PC-3 (cell line): ENCODE data around the gene ZFP36. TPM values are rescaled to one million over a fixed set of nuclear protein-coding genes. Genes with fewer than 3 reads are reported as not detected.

Source experiments
- ATAC-seq: fragments of 200-7000 bp; cut with Tn5 transposase; 2 replicates; pipeline ENCODE4 v1.9.1; 2020; ENCODE audit warnings: mild to moderate bottlenecking, moderate library complexity
- BruUV-seq: library from RNA; stranded (reverse); fragments of 400-500 nt; replicated peaks from 2 replicates; lab custom pipeline; 2021; lab: Mats Ljungman, UMichigan
- CTCF ChIA-PET: fragments of 300-600 bp; sonication (Branson Sonifier 250); formaldehyde crosslinking; loops from one replicate; lab custom pipeline; 2022; ENCODE audit warnings: antibody characterized with exemption; lab: Charles Lee
- POLR2A ChIA-PET: fragments of 300-600 bp; sonication (Branson Sonifier 250); formaldehyde crosslinking; loops from one replicate; lab custom pipeline; 2022; ENCODE audit warnings: antibody characterized with exemption; ENCODE audit not compliant: unreplicated experiment; lab: Charles Lee
- DNase-seq: peaks from one replicate; pipeline ENCODE4 v3.0.0-alpha.2; 2015
- H2AFZ ChIP-seq: fragments of 300-600 bp; sonication (generic); 2 replicates; pipeline ENCODE4 v1.6.0; 2016; ENCODE audit warnings: antibody characterized with exemption, low read length
- H3F3A ChIP-seq: fragments of 300-600 bp; sonication (generic); one replicate; pipeline ENCODE4 v1.6.0; 2017; ENCODE audit warnings: antibody characterized with exemption, low read length, control low read depth, mild to moderate bottlenecking; ENCODE audit not compliant: unreplicated experiment
- H3K27ac ChIP-seq: fragments of 300-600 bp; sonication (generic); 2 replicates; pipeline ENCODE4 v1.5.1; 2016; ENCODE audit warnings: mild to moderate bottlenecking, low read length
- H3K27me3 ChIP-seq: fragments of 300-600 bp; sonication (generic); 2 replicates; pipeline ENCODE4 v1.6.1; 2016; ENCODE audit warnings: low read length, mixed read lengths
- H3K36me3 ChIP-seq: fragments of 300-600 bp; sonication (generic); 2 replicates; pipeline ENCODE4 v1.6.1; 2016; ENCODE audit warnings: low read depth, mixed run types, low read length, mixed read lengths
- H3K4me1 ChIP-seq: fragments of 300-600 bp; sonication (generic); 2 replicates; pipeline ENCODE4 v1.5.1; 2016; ENCODE audit warnings: low read length; ENCODE audit not compliant: insufficient read depth
- H3K4me2 ChIP-seq: fragments of 300-600 bp; sonication (generic); 2 replicates; pipeline ENCODE4 v1.6.0; 2016; ENCODE audit warnings: low read length
- H3K4me3 ChIP-seq: fragments of 300-600 bp; sonication (generic); 2 replicates; pipeline ENCODE4 v1.5.1; 2016; ENCODE audit warnings: mild to moderate bottlenecking, low read length, mixed read lengths
- H3K79me2 ChIP-seq: fragments of 300-600 bp; sonication (generic); 2 replicates; pipeline ENCODE4 v1.6.1; 2017; ENCODE audit warnings: low read length, mixed read lengths
- H3K9ac ChIP-seq: fragments of 300-600 bp; sonication (generic); 2 replicates; pipeline ENCODE4 v1.6.0; 2016; ENCODE audit warnings: mild to moderate bottlenecking, low read length
- H3K9me2 ChIP-seq: fragments of 300-600 bp; sonication (generic); replicated peaks from 2 replicates; pipeline ENCODE4 v1.6.1; 2016; ENCODE audit warnings: mixed run types, low read length, mixed read lengths
- H3K9me3 ChIP-seq: fragments of 300-600 bp; sonication (generic); 2 replicates; pipeline ENCODE4 v1.6.1; 2016; ENCODE audit warnings: low read length, mixed read lengths
- H4K20me1 ChIP-seq: fragments of 300-600 bp; sonication (generic); 2 replicates; pipeline ENCODE4 v1.6.1; 2016; ENCODE audit warnings: low read length, mixed read lengths
- CTCF ChIP-seq: fragments of 300-600 bp; sonication (generic); conservative IDR thresholded peaks from 2 replicates; pipeline ENCODE4 v1.5.1; 2017; ENCODE audit warnings: antibody characterized with exemption, low read depth, mild to moderate bottlenecking, low read length
- EZH2 ChIP-seq: fragments of 300-600 bp; sonication (generic); IDR thresholded peaks from one replicate; pipeline ENCODE4 v1.6.1; 2017; ENCODE audit warnings: antibody characterized with exemption, mild to moderate bottlenecking, low read length; ENCODE audit not compliant: unreplicated experiment
- EZH2phosphoT487 ChIP-seq: fragments of 300-600 bp; sonication (generic); IDR thresholded peaks from 2 replicates; pipeline ENCODE4 v1.6.1; 2018; ENCODE audit warnings: mild to moderate bottlenecking, antibody characterized with exemption, low read length, borderline replicate concordance
- intact Hi-C: fragments of 100-400 bp; cut with micrococcal nuclease; formaldehyde crosslinking; loops from 2 replicates; pipeline ENCODE4 v1.9.0; 2023
- total RNA-seq: library from RNA; depleted of rRNA; stranded (reverse); fragments of >200 nt; gene quantifications from 2 replicates; pipeline ENCODE4 v1.2.3, GENCODE V29; 2014

ZFP36 gene
- total RNA-seq, 1 experiment from 2014 or later, result 32.7 TPM

- no peaks in the 10 kb centered on the region for H3K27me3 ChIP-seq
- peak overlapping the region; percentile 66 for H3K4me3 ChIP-seq
- peak overlapping the region; percentile 95 for H3K4me2 ChIP-seq
- ATAC-seq (peak; percentile 30), DNase-seq (peak; percentile 71)
- no peaks in the 10 kb centered on the region for H3F3A ChIP-seq
- ChIA-PET CTCF (interaction anchor here (1.0 kb wide), 1 partner anchor 9 kb away, joined by 3 read pairs; no protein-coding TSS in a partner anchor), POLR2A (interaction anchor here (0.6 to 1.0 kb wide), 4 partner anchors 11 to 1471 kb away, joined by 3 to 6 read pairs (median 4); partner anchors contain the start of genes MED29, PAF1 and RPS16)
- H3K27ac ChIP-seq, result peak overlapping the region; percentile 97
- intact Hi-C loops, result no loop called here
- H3K9me2 ChIP-seq, result no peaks in the 10 kb centered on the region
- TF ChIP-seq EZH2phosphoT487, result peak; percentile 87
- no peak for TF ChIP-seq EZH2
- H3K79me2 ChIP-seq, result peaks cover 9% of the 10 kb centered on the region
- peaks cover 48% of the 10 kb centered on the region for H3K4me1 ChIP-seq
- peaks cover 8% of the 10 kb centered on the region for H4K20me1 ChIP-seq
- H3K36me3 ChIP-seq, result 0 out of 2 replicates have a peak, but pooled peaks cover under 1% of the 10 kb centered on the region
- H3K9me3 ChIP-seq, result no peaks in the 10 kb centered on the region
- peak overlapping the region; percentile 92 for H3K9ac ChIP-seq
- H2AFZ ChIP-seq, result peak overlapping the region; percentile 54; the same call in 1 of the 2 replicates
- no TSS peak for BruUV-seq
Measured at GRCh38 chr19:39402346-39403300, 4.0 kb upstream of the ZFP36 start.

GRCh38 chr19:39403331-39404312, 3.0 kb upstream of the ZFP36 start:
- Histone ChIP-seq H3K9me2 (no peaks in the 10 kb centered on the region), H3K79me2 (peaks cover 19% of the 10 kb centered on the region), H3K9me3 (no peaks in the 10 kb centered on the region), H3K4me3 (peak overlapping the region; percentile 66), H3K27ac (peak overlapping the region; percentile 97), H3K4me2 (peak overlapping the region; percentile 95), H4K20me1 (peaks cover 18% of the 10 kb centered on the region), H2AFZ (no peak overlapping the region), H3K27me3 (no peaks in the 10 kb centered on the region), H3K4me1 (peaks cover 42% of the 10 kb centered on the region), H3K9ac (peak overlapping the region; percentile 92), H3F3A (no peaks in the 10 kb centered on the region), H3K36me3 (peaks cover 9% of the 10 kb centered on the region)
- TSS peak; percentile 29 for BruUV-seq
- ATAC-seq (peak; percentile 43), DNase-seq (peak; percentile 88)
- CTCF ChIA-PET, result no interaction called here
- no peak for TF ChIP-seq EZH2
- no peak for TF ChIP-seq CTCF
- peak; percentile 79 for TF ChIP-seq EZH2phosphoT487
- POLR2A ChIA-PET, result interaction anchor here (0.5 to 1.0 kb wide), 6 partner anchors 12 to 1472 kb away, joined by 3 to 6 read pairs (median 4); partner anchors contain the start of genes MED29, PAF1 and RPS16
- intact Hi-C loops, result no loop called here
